ENCODE data around the gene ULBP1.

GRCh38 chr6:149924206-149924932 is 39.4 kb upstream of the ULBP1 start:
- TF ChIP-seq CTCF (conservative IDR thresholded peaks at IDR 0.05) (no peak), ZFX (IDR thresholded peaks at IDR 0.05) (no peak)
